GM19467 (cell line): Measurements from ENCODE around the gene FAM20C.
"Not testable (repeated sequence)": the region's sequence is repeated elsewhere in the genome, so short reads cannot be mapped to it uniquely, and the experiment has no call there.

Source experiments
- ATAC-seq: cut with Tn5 transposase; IDR thresholded peaks from one replicate; pipeline ENCODE4 v1.9.1; 2021; ENCODE audit warnings: mild to moderate bottlenecking, moderate library complexity; ENCODE audit not compliant: unreplicated experiment

FAM20C gene

DNA sequence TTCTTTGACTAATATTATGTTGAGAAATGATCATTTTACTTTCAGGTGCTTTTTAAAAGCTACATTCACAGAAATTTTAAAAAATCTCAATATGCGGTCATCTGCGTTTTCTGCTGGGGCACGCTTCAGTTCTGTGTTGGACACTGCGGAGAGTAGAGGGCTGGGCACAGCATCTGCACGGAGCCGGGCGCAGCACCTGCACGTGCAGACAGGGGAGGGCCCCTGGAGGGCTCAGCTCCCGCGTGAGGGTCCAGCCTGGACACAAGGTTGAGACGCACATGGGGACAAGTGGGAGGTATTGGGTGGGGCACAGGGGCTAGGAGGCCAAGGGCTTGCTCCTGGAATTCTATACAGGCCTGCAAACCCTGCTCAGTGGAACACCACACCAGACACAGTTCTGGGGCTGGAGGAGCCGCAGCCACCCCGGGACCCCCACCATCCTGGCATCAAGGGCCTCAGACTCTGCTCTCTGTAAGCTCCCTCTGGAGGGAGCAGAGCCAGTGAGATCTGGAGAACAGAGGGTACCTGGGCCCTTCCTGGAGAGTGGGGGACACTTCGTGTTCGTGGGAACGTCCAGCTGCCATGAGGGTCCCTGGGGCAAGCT, 20.4 kb upstream of the FAM20C start:
- ATAC-seq, result no peak

- ATAC-seq, result no peak
Measured at GRCh38 chr7:173209-173918, 19.0 kb upstream of the FAM20C start.

DNA sequence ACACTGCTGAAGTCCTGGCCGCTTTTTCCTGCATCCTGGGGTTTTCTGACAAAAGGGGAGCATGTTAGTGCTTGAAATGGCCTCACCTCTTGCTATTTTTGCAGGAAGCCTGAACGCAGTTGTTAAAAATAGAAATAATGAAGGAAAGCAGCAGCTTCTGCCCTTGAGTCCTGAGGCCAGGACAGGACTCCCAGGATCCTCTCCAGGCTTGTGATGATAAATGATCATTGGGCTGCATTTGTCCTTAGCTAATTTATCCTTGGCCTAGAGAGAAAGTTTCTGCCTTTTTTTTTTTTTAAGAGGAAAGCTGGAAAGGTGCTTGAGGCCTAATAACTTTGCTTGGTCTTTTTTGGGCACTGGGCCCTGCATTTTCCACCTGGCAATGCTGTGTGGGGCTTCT, 17.7 kb upstream of the FAM20C start:
- no peak for ATAC-seq

DNA sequence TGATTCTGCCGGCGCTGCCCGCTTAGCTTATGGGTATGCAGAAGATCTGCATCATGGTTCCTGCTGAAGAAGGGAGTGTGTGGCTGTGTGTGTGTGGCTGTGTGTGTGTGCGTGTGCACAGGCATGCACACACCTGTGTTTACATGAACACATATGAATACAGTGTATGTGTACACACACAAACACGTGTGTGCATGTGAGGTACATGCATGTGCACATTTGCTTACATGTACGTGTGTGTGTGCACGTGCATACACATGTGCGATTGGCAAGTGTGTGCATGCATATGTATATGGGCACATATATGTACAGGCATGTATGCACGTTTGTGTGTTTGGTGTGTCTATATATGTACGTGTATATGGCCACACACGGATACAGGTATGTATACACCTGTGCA, 16.4 kb upstream of the FAM20C start:
- no peak for ATAC-seq

DNA sequence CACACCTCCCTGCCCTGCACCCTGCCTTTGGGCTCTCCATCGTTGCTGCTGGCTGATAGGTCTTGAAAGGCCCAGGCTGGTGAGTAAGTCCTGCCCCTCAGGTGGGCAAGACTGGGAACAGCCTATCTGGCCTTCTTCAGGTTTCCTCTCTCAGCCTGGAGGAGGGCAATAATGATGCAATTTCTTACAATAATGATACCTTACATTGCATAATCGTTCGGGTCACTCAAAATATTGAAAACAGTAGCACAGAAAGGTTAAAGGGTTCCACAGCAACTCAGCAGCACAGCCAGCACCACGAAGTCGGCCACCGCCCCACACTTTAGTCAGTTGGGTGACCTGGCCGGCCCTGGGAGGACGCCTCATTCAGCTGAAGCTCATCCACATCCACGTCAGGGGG, 16.0 kb upstream of the FAM20C start:
- ATAC-seq, result no peak

- no peak for ATAC-seq
Measured at GRCh38 chr7:176786-177459, 15.4 kb upstream of the FAM20C start.

GRCh38 chr7:178444-178843, 13.9 kb upstream of the FAM20C start:
- ATAC-seq, result no peak

- ATAC-seq, result no peak
Measured at GRCh38 chr7:179209-179681, 13.1 kb upstream of the FAM20C start.

DNA sequence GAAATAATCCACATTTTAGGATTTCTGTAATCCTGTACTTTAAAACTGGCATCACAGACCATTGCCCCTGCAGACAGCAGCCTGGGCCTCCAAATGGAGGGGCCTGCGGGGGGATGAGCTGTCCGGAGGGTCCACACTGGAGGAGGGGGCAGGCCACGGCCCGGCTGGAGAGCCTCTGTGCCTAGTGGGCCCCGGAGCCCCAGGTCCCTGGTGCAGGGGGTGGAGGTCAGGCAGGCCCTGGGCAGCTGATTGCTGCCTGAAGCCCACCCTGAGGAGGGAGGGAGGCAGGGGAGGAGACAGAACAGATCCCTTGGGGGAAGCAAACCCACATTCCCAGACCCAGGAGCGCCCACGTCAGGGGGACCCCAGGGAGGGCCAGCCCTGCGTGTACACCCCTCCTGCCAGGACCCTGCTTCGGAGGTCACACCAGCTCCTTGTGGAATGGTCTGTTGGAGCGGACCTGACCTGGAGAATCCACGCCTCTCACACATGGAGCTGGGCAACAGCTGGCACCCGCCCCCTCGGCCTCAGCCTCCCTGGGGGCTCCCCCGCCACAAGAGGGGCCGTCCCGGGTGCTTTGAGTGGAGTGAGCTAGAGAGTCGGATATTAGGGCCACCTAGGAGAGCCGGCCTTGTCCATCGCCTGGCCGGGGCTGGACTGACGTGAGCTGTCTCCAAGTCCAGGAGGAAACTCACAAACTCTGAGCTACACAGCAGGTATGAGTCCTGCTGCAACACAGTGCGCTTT, 12.2 kb upstream of the FAM20C start:
- ATAC-seq, result no peak

DNA sequence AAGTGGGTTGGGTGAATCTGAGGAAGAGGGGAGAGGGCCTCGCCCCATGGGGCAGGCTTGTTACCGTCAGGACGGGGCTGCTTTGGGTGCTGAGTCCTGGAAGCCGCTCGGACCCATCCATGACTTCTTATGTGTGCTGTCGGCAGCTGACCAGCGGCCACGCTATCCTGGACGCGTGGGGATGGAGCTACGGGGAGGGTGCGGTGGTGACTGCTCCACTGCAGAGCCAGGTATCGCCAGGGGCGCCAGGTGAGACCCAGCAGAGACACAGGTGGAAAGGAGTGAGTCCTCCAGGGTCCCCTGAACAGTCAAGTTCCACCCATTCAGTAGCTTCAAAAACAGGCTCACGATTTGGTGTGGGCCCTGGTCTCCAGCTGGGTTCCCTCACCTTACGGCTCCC, 10.6 kb upstream of the FAM20C start:
- ATAC-seq, result no peak

- ATAC-seq, result not testable (repeated sequence)
Measured at GRCh38 chr7:182502-182901, 9.9 kb upstream of the FAM20C start.

DNA sequence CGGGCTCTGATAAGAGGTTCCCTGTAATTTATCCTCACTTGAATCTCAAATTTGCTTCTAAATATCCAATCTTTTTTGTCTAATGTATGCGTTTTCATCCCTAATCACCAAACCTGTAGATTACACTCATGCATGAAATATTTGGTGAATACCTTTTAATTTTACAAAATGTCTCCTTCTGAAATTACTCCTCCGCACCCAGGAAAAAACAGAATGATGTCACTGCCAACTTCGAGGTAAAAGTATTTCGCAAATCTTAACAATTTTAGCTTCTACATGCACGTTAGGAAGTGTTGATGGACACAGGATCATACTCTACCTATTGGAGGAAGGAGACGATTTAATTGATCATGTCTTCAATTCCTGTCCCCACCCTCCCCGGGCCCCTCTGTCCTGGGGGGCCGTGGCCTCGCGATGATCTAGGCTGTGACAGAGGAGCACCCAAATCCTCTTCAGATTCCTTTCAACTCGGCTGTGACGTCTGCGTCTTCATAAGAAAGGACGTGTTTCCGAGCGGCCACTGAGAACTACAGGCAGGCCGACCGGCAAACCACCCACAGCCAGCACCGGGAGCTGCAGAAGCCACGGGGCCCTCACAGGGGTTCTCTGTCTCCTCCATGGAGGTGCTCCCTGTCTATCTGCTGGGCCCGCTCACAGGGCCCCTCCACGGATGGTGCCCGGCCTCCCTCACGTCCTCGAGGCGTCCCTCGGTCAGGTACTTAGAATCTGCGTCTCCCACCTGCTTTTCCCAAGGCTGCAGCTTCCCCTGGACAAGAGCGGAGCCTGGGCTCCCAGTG, 8.7 kb upstream of the FAM20C start:
- no peak for ATAC-seq

DNA sequence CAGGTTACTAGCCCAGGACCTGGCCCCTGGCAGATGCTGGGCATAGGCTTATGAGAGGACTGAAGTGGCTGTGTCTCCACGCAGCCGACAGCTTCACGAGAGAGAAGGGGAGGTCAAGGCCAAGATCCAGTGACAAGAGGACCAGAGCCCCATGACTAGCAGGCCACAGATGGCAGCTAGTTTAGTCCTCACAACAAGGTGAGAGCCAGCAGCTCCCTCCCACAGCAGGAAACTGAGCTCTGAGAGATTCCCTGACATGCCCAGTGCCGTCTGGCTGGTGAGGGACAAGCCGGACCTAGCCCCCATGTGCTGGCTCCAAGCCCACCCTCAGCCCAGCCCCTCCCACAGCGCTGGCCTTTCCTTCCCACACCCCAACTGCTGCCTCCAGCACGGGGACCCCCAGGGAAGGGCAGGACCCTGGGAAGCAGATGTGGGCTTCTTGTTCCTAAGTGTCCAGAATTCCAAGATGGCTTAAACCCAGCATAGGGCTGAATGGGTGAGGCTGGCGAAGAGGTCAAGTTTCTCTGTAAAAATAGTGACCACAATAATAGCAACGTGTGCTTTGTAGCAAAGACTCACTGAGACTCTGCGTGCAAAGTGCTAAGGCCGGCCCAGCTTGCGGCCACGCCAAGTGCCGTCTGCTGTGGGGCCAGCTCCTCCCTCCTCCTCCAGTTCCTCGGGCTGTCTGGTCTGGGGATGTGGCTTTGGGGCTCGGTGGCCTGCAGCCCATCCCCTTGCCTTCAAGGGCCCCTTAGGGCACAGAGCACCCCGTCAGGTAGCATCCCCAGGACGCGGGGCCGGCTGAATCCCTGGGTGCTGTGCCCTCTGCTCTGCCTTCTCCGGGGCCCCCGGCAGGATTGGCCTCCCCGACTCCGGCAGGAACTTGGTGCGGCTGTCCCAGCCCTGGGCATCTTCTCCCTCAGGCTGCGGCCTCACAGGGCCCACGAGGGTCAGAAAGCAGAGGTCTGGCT, 7.8 kb upstream of the FAM20C start:
- no peak for ATAC-seq

- no peak for ATAC-seq
Measured at GRCh38 chr7:186516-187113, 5.8 kb upstream of the FAM20C start.

DNA sequence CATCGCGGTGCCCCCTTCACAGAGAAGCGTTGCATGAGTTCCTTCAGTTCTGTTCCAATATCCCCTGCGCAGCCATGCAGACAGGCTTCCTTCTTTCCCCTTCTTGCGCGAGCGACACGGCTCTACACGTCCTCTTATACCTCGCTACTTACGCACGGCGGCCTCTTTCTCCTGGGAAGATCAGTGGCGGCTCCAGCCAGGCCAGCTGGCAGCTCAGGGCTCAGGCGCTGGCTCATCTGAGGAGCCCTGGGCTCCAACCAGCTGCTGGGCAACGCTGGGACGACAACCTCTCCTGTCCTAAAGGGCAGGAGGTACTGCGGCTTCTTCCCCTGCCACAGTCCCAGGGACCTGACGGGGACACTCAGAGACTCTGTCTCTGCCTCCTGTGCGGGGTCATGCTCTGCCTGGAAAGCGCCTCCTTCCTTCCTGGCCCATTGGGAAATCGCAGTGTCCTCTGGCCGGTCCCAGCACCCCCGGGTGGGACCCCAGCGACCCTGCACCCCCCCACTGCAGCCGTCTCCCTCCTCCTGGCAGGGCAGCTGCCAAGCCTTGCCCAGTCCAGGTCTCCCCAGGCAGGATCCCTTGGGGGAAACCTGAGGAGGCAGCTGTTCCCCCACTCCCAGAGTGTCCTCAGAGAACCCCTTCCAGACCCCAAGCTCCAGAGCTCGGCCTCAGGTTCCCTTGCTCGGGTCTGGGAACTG, 5.0 kb upstream of the FAM20C start:
- no peak for ATAC-seq

DNA sequence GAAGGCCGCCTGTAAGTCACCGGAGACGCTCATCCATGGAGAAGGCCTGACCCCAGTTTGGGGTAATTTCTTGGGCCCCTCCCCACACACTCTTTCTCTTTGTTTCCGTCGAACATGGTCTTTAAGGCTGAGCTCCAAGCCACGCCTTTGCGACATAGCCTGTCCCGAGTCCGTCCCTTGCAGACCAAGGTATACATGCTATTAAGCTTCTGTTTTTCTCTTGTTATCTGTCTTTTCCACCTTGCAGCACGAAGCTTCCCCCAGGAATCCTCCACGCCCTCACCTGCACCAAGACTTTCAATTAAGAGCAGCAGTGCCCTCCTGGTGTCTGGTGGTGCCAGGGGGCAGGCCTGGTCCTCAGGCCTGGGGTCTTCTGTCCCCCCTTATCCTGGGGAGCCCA, 4.2 kb upstream of the FAM20C start:
- no peak for ATAC-seq

DNA sequence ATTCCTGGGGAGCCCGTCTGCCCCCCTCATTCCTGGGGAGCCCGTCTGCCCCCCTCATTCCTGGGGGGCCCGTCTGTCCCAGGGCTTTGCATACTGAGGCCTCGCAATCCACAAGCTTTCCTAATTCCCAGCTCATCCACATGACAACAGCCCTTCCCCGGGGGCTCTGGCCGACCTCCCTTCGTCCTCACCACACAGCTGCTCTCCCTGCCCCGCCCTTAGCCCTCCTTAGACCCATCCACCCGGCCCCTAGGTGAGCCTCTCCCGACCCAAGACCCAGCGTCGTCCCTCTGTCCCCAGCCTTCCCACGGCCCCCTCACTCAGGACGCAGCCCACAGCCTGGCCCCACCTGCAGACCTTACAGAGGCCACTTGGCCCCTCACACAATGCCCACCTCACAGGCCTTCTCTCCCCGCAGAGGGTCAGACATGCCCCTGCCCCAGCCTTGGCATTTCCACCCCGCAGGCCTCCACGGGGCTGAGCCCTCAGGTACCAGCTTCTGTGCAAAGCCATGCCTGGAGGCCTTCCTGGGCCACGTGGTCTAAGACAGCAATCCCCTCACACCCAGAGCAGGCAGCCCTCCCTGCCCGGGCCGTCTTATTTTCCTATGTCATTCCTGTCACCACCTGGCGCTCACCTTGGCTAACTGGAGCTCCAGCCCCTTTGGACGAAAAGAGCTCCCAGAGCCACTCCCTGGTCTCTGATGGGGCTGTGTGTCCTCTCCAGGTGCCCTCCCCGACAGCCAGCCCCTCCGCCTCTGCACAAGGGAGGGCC, 3.5 kb upstream of the FAM20C start:
- ATAC-seq, result no peak

GRCh38 chr7:189719-190118, 2.7 kb upstream of the FAM20C start:
- no peak for ATAC-seq
